ENCODE measurements around the gene GALNT18.

DNA sequence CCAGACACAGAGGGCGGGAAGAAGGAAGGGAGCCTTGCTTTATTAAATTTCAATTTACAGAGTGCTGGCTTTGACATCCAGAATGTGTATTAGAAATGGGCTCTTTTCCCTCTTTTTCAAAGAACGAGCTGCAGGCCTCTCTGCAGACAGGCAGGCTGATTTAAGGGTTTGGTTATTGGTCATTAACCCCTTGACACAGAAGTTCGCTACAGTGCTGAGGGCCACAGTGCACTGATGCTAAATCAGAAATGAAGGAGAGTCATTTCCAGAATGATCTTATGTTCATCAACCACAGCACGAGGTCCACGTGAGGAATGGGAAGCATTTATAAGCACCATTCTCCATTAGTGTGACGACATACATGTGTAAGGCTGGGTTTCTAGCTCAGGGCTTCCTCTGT lies 320.6 kb downstream of the GALNT18 start:
- TF ChIP-seq, protein P1, sequence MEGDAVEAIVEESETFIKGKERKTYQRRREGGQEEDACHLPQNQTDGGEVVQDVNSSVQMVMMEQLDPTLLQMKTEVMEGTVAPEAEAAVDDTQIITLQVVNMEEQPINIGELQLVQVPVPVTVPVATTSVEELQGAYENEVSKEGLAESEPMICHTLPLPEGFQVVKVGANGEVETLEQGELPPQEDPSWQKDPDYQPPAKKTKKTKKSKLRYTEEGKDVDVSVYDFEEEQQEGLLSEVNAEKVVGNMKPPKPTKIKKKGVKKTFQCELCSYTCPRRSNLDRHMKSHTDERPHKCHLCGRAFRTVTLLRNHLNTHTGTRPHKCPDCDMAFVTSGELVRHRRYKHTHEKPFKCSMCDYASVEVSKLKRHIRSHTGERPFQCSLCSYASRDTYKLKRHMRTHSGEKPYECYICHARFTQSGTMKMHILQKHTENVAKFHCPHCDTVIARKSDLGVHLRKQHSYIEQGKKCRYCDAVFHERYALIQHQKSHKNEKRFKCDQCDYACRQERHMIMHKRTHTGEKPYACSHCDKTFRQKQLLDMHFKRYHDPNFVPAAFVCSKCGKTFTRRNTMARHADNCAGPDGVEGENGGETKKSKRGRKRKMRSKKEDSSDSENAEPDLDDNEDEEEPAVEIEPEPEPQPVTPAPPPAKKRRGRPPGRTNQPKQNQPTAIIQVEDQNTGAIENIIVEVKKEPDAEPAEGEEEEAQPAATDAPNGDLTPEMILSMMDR (IDR thresholded peaks at IDR 0.05): no peak
- no peak for TF ChIP-seq POLR2A (IDR thresholded peaks at IDR 0.05)
